MM.1S (cell line): ENCODE results near the gene AMACR.

Source experiments
- CTCF ChIP-seq: fragments of 300-600 bp; sonication (generic); IDR thresholded peaks from 2 replicates; pipeline ENCODE4 v1.5.1; 2016; ENCODE audit warnings: antibody characterized with exemption, low read length, mixed read lengths
- EZH2 ChIP-seq: fragments of 300-600 bp; sonication (generic); optimal IDR thresholded peaks from 2 replicates; pipeline ENCODE3; 2017; ENCODE audit warnings: low read depth, mild to moderate bottlenecking, antibody characterized with exemption, low read length, mixed read lengths
- EZH2phosphoT487 ChIP-seq: fragments of 300-600 bp; sonication (generic); IDR thresholded peaks from 2 replicates; pipeline ENCODE4 v1.6.1; 2018; ENCODE audit warnings: antibody characterized with exemption, low read length

GRCh38 chr5:34039398-34040157 lies 31.7 kb upstream of the AMACR start:
- TF ChIP-seq CTCF (no peak), EZH2phosphoT487 (no peak), EZH2 (no peak)
